A549 (cell line): ENCODE data around the gene NSL1.

ENCODE experiments used
- CHD4 ChIP-seq: fragments of 200-600 bp; sonication (generic); IDR thresholded peaks from 2 replicates; pipeline ENCODE4 v1.6.1; 2016; ENCODE audit warnings: antibody characterized with exemption, mild to moderate bottlenecking, borderline replicate concordance
- EHMT2 ChIP-seq: fragments of 200-600 bp; sonication (generic); IDR thresholded peaks from 2 replicates; pipeline ENCODE4 v1.6.1; 2016; ENCODE audit warnings: antibody characterized with exemption, low read depth, mild to moderate bottlenecking, moderate library complexity
- JUN ChIP-seq, 2 experiments: fragments of >200 bp; sonication (Bioruptor Twin); formaldehyde crosslinking; IDR thresholded peaks; 2 replicates in 1 of 2; 3 replicates in 1 of 2; pipeline ENCODE4 v1.6.1; 2016 to 2017
- RAD21 ChIP-seq, 2 experiments: fragments of >200 bp in 1 of 2; sonication (Bioruptor Twin) in 1 of 2; formaldehyde crosslinking in 1 of 2; IDR thresholded peaks in 1 of 2; conservative IDR thresholded peaks in 1 of 2; 2 replicates in 1 of 2; 3 replicates in 1 of 2; pipeline ENCODE4 v1.6.1; 2012 to 2018; ENCODE audit warnings: inconsistent platforms in 1 of 2
- ZC3H11A ChIP-seq: fragments of 450-650 bp; IDR thresholded peaks from 2 replicates; pipeline ENCODE4 v1.6.1; 2014; ENCODE audit warnings: antibody characterized with exemption, mild to moderate bottlenecking
- TF ChIP-seq, protein P1 (sequence below): fragments of >200 bp; sonication (Bioruptor Twin); formaldehyde crosslinking; IDR thresholded peaks from 3 replicates; pipeline ENCODE4 v1.5.1; 2016
- TF ChIP-seq, protein P2 (sequence below): IDR thresholded peaks from 2 replicates; pipeline ENCODE4 v1.6.1; 2012

DNA sequence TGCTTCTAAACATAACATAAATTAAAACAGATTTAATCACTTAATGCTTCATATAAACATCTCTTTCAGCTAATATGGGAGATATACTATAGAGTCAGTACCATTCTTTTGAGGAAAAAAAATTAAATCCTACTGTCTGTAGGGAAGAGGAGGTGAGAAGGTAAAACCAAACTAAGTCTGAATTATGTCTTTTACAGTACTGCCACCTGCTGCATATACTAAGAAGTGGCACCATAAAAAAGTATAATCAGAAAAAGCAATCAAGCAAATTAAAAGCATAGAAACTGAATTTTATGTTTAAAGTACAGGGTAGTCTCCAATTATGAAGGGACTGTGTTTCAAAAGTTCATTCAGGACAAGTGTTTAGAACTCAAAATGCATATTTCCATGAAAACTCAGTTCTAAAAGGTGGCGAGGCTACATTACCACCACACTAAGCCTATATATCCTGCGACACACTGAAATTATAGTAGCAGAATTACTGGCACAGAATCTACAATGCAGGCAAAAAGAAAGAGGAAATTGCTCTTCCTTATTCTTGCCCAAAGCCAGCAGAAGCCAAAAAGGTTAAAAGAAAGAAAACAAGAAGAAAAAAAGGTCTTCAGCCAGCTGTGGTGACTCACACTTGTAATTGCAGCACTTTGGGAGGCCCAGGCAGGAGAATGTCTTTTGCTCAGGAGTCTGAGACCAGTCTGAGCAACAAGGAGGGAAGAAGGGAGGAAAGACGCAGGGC is 9.0 kb downstream of the NSL1 start:
- no peak for TF ChIP-seq EHMT2
- no peak for TF ChIP-seq CHD4
- no peak for TF ChIP-seq JUN (IDR thresholded peaks at IDR 0.05)
- TF ChIP-seq, protein P1, sequence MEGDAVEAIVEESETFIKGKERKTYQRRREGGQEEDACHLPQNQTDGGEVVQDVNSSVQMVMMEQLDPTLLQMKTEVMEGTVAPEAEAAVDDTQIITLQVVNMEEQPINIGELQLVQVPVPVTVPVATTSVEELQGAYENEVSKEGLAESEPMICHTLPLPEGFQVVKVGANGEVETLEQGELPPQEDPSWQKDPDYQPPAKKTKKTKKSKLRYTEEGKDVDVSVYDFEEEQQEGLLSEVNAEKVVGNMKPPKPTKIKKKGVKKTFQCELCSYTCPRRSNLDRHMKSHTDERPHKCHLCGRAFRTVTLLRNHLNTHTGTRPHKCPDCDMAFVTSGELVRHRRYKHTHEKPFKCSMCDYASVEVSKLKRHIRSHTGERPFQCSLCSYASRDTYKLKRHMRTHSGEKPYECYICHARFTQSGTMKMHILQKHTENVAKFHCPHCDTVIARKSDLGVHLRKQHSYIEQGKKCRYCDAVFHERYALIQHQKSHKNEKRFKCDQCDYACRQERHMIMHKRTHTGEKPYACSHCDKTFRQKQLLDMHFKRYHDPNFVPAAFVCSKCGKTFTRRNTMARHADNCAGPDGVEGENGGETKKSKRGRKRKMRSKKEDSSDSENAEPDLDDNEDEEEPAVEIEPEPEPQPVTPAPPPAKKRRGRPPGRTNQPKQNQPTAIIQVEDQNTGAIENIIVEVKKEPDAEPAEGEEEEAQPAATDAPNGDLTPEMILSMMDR: peak; percentile 83
- TF ChIP-seq, protein P2, sequence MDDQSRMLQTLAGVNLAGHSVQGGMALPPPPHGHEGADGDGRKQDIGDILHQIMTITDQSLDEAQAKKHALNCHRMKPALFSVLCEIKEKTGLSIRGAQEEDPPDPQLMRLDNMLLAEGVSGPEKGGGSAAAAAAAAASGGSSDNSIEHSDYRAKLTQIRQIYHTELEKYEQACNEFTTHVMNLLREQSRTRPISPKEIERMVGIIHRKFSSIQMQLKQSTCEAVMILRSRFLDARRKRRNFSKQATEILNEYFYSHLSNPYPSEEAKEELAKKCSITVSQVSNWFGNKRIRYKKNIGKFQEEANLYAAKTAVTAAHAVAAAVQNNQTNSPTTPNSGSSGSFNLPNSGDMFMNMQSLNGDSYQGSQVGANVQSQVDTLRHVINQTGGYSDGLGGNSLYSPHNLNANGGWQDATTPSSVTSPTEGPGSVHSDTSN: no peak
- TF ChIP-seq RAD21 (conservative IDR thresholded peaks at IDR 0.05 in 1 of 2, IDR thresholded peaks at IDR 0.05 in 1 of 2): peak; percentile 78 to 85
- TF ChIP-seq ZC3H11A: no peak
